ENCODE results near the gene IL2RA. TPM values are rescaled to one million over a fixed set of nuclear protein-coding genes. Genes with fewer than 3 reads are reported as not detected.

The IL2RA gene
- total and polyA plus RNA-seq, 12 donors: 0.19 to 9.1 (median 0.82) TPM

DNA sequence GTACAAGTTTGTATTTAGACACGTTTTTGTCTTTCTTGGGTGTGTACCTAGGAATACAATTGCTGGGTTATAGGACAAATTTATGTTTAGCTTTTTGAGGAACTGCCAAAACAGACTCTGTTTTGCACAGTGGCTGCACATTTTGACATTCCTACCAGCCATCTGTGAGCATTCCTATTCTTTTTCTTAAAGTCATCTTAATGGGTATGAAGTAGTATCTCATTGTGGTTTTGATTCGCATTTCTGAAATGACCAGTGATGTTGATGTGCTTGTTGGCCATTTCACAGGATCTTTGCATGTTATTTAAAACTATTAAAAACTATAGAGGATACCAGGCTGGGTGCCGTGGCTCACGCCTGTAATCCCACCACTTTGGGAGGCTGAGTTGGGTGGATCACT, 52.2 kb downstream of the IL2RA start:
- Histone ChIP-seq H3K27me3 (no peaks in the 10 kb centered on the region), H3K4me3 (no peak overlapping the region), H3K9me3 (peaks cover 0 to 11% (median 0%) of the 10 kb centered on the region in 11 donors), H3K27ac (peak overlapping the region in 2 of 10 donors; percentile 16 to 77), H3K36me3 (no peaks in the 10 kb centered on the region), H3K4me1 (peaks cover 0 to 29% (median 0%) of the 10 kb centered on the region in 9 donors)
- DNase-seq: no peak
- WGBS, 2 donors: 90 to 93% methylated on average over 4 of the region's 4 CpGs
- ATAC-seq: no peak
- intact Hi-C loops (cut with DNase I): loop anchor here in 9 of 10 donors (5.0 to 10.0 kb wide), 6 partner anchors 33 to 395 kb away; partner anchors contain the start of genes RBM17 (in 4 of the 9) and IL15RA (in 1 of the 9)
- TF ChIP-seq, protein P1, sequence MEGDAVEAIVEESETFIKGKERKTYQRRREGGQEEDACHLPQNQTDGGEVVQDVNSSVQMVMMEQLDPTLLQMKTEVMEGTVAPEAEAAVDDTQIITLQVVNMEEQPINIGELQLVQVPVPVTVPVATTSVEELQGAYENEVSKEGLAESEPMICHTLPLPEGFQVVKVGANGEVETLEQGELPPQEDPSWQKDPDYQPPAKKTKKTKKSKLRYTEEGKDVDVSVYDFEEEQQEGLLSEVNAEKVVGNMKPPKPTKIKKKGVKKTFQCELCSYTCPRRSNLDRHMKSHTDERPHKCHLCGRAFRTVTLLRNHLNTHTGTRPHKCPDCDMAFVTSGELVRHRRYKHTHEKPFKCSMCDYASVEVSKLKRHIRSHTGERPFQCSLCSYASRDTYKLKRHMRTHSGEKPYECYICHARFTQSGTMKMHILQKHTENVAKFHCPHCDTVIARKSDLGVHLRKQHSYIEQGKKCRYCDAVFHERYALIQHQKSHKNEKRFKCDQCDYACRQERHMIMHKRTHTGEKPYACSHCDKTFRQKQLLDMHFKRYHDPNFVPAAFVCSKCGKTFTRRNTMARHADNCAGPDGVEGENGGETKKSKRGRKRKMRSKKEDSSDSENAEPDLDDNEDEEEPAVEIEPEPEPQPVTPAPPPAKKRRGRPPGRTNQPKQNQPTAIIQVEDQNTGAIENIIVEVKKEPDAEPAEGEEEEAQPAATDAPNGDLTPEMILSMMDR (IDR thresholded peaks at IDR 0.05): no peak

DNA sequence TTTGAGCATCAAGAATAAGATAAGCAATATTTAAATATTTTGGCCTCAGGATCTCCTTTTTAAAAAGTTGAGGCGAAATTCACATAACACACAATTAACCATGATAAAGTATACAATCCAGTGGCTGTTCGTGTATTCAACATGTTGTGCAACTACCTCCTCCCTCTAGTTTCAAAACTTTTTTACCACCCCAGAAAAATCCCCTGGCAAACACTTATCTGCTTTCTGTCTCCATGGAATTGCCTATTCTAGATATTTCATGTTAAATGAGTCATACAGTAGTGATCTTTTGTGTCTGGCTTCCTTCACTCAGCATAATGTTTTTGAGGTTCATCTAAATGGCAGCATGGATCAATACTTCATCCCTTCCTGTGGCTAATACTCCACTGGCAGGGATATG, 53.0 kb downstream of the IL2RA start:
- H3K9me3 ChIP-seq: peaks cover 0 to 11% (median 0%) of the 10 kb centered on the region in 11 donors
- peaks cover 0 to 21% (median 0%) of the 10 kb centered on the region in 9 donors for H3K4me1 ChIP-seq
- H3K27ac ChIP-seq: peak overlapping the region in 7 of 10 donors; percentile 3 to 77 (median 27)
- H3K27me3 ChIP-seq: no peaks in the 10 kb centered on the region
- peak overlapping the region in 8 of 10 donors; percentile 8 to 36 (median 26) for H3K4me3 ChIP-seq
- TF ChIP-seq, protein P1 (IDR thresholded peaks at IDR 0.05): no peak
- 64 to 66% methylated on average over 2 of the region's 2 CpGs for WGBS, 2 donors
- intact Hi-C loops (cut with DNase I): no loop called here
- DNase-seq: no peak
- peak in 7 of 8 donors; percentile 31 to 74 (median 56) for ATAC-seq
- no peaks in the 10 kb centered on the region for H3K36me3 ChIP-seq

DNA sequence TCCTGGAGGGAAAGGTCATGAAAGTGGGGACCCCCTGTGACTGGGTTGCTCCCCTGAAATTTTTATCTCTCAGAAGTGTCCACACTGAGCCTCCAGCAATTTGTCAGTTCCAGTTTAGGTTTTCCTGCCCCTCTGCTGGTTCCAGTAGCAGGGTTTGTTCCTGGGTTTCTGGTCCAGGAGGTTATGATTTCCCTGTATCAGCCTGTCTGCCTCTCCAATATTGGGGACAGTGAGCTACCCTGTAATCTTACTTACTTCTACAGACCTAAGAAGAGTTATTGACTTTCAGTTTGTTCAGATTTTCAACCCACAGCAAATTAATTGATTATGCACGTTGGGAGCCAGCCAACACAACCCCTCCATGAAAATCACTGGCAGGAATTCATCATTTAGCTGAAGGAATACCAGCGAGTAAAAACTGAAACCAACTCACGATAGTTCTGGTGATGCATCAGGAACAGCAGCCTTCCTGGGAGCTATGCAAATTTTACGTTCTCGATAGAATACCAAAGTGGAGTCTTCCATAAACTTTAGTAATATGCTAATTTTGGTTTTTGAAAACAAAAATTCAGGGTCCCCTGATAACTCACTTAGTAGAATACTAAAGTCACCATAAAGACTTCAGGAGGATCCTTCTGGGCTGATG, 53.5 kb downstream of the IL2RA start:
- peaks cover 0 to 17% (median 0%) of the 10 kb centered on the region in 9 donors for H3K4me1 ChIP-seq
- DNase-seq (no peak), ATAC-seq (peak in 4 of 8 donors; percentile 19 to 50 (median 38))
- peak overlapping the region in 9 of 10 donors; percentile 8 to 36 (median 25) for H3K4me3 ChIP-seq
- H3K36me3 ChIP-seq: no peaks in the 10 kb centered on the region
- 60 to 69% methylated on average over 5 of the region's 5 CpGs for WGBS, 2 donors
- peaks cover 0 to 11% (median 0%) of the 10 kb centered on the region in 11 donors for H3K9me3 ChIP-seq
- TF ChIP-seq, protein P1 (IDR thresholded peaks at IDR 0.05): no peak
- intact Hi-C loops (cut with DNase I): no loop called here
- peak overlapping the region in 7 of 10 donors; percentile 3 to 77 (median 27) for H3K27ac ChIP-seq
- H3K27me3 ChIP-seq: no peaks in the 10 kb centered on the region

DNA sequence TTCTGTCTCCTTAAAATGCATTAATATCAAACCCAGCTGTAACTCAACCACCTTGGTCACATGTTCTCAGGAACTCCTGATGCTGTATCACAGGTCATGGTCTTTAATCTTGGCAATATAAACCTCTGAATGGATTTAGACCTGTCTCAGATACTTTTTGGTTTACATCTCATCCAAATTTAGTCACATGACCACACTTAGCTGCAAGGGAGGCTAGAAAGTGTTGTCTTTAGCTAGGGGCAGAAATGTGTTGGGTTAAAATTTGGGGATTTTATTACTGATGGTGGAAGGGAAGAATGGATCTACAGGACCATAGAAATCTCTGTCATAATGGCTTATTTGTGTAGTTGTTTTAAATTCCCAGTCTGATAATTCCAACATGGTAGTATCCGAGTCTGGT, 55.2 kb downstream of the IL2RA start:
- Histone ChIP-seq H3K27ac (no peak overlapping the region), H3K4me3 (no peak overlapping the region), H3K9me3 (peaks cover 0 to 11% (median 0%) of the 10 kb centered on the region in 11 donors), H3K27me3 (no peaks in the 10 kb centered on the region), H3K36me3 (no peaks in the 10 kb centered on the region), H3K4me1 (peaks cover 0 to 17% (median 0%) of the 10 kb centered on the region in 9 donors)
- TF ChIP-seq, protein P1 (IDR thresholded peaks at IDR 0.05): no peak
- WGBS, 2 donors: 39 to 100% methylated on average over 1 of the region's 1 CpG
- ATAC-seq (no peak), DNase-seq (no peak)
- intact Hi-C loops (cut with DNase I): no loop called here
